ENCODE measurements around the gene CIT.
A peak's percentile ranks its signal among the peaks of the same experiment; 100 is the strongest.
"Not testable (repeated sequence)": the region's sequence is repeated elsewhere in the genome, so short reads cannot be mapped to it uniquely, and the experiment has no call there.

The CIT gene

DNA sequence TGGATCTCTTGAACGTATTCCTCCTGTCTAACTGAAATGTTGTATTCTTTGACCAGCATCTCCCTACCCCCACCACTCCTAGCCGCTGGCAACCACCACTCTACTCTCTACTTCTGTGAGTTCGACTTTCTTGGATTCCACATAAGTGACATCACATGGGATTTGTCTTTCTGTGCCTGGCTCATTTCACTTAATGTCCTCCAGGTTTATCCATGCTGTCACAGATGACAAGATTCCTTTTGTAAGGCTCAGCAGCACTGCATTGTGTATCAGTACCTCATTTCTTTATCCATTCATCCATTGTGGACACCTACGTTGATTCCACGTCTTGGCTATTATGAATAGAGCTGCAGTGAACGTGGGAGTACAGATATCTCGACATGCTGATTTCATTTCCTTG is 198.7 kb downstream of the CIT start:
- DNase-seq (ENCODE audit: low spot score), result no peak

DNA sequence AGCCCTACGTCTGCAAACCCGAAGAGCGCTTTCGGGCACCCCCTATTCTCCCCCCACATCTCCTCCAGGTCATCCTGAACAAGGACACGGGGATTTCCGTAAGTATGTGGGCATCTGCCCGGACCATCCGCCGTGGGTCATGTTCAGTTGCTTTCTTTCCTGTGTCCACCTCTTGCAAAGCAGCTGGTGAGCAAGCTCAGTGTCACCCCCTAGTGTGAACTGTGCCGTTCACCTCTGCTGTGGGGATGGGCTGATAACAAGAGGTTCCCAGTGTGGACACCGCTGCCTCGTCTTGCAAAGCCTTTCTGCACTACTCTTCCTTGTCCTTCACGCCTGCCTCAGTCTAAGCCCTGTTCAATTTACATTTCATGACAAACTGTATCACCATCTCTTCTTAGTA is 200.5 kb downstream of the CIT start:
- DNase-seq (ENCODE audit: low spot score), result no peak

DNA sequence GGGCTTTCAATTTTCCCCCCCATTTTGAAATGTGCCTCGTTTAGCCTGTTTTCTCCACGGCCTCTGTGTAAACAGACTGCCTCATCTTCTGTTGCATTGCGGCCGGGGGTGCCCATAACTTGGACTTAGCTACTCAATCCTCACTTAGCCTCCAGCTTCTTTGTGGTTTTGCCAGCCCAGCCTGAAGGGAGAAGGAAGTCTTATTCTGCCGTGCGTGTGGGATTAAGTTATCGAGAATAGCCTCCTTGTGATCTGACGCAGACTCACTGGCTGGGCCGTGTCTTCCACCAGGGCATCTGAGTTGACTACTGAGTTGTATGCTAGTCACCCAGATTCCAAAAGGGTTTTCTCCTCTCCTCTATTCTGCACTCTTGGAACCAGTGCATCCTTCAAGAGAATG is 201.1 kb downstream of the CIT start:
- no peak for DNase-seq (ENCODE audit: low spot score)

DNA sequence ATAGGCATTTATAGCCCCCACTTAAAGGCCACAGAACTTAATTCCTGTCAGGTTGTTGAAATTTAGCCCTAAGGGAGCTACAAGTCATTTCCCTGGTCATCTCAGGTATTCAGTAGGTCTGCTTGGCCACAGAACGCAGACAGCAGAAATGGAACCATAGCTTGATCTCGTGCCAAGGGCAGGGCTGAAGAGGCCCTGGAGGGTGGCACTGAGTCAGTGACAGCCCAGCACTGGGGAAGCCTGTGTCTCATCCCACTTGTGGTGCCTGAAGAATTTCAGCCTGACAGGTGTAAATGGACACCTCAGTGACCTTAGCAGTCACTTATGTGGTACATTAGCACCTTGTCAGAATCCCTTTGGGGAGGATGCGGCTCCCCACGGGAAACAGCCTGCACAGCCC is 202.6 kb downstream of the CIT start:
- no peak for DNase-seq (ENCODE audit: low spot score)

DNA sequence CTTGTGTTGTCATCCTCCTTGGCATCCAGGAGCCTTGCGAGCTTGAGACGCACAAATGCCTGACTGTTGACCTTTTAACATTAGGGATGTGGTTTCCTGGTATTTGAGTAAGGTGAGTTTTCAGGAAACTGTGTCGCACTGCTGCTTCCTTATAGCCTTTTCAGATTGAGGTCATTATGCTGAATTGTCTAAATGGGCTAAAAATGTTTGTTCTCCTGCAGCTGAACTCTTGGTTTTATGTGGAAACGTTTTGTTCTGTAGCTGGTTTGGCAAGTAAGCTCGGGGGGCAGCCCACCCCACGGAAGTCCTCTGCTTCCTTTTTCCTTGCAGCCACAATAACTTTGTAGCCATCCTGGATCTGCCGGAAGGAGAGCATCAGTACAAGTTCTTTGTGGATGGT is 203.5 kb downstream of the CIT start:
- no peak for DNase-seq (ENCODE audit: low spot score)

DNA sequence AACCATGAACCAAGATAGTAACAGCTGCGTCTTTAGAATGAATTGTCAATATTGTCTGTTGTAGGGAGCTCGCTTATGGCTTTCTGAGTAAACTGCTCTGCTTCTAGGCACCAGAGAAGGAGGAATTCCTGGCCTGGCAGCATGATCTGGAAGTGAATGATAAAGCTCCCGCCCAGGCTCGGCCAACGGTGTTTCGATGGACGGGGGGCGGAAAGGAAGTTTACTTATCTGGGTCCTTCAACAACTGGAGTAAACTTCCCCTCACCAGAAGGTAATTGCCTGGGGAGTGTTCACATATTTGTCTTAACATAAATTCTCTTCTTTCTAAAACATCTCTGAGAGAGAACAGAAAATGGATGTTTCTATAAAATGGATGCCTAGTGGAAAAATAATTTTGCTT is 204.9 kb downstream of the CIT start:
- DNase-seq (ENCODE audit: low spot score), result no peak

DNA sequence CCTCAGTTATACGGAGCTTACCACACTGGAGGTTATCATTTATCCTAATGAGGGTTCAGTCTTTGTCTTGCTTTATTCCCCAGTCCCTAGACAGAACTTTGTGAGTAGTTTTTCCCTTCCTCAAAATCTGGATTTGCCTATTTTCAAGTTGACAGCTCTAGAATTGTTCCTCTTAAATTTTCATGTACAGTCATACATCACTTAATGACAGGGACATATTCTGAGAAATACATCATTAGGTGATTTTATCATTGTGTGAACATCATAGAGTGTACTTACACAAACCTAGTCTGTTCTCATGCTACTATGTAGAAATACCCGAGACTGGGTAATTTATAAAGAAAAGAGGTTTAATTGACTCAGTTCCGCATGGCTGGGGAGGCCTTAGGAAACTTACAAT is 206.1 kb downstream of the CIT start:
- DNase-seq (ENCODE audit: low spot score), result no peak

DNA sequence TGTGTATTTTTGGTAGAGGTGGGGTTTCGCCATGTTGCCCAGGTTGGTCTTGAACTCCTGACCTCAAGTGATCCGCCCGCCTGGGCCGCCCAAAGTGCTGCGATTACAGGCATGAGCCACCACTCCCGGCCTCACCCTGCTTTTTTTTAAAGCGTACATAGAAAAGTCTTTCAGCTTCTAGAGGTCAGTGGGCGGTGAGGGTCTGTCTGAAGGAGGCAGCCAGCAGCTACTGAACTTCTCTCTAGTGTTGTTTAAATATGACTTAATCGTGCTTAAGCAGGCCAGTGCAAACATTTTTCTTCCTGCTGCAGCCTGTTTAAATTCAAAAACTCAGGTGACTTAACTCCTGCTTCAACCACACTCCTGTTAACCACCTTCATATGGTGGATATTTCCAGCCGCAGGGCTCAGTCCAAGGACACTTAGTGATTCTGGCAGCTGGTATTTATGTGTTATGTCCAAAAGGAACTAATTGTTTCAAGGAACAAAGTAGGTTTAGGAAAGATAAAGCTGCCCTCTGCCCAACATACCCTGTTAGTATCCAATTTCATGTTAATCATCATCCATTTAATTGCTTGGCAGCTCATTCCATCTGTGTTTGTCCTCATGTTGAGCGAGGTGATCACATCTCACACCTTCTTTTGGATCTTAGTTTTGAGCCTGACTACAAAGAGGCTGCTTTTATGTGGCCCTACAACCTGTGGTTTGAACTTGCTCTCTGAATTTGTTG is 207.2 kb downstream of the CIT start:
- no peak for DNase-seq (ENCODE audit: low spot score)

DNA sequence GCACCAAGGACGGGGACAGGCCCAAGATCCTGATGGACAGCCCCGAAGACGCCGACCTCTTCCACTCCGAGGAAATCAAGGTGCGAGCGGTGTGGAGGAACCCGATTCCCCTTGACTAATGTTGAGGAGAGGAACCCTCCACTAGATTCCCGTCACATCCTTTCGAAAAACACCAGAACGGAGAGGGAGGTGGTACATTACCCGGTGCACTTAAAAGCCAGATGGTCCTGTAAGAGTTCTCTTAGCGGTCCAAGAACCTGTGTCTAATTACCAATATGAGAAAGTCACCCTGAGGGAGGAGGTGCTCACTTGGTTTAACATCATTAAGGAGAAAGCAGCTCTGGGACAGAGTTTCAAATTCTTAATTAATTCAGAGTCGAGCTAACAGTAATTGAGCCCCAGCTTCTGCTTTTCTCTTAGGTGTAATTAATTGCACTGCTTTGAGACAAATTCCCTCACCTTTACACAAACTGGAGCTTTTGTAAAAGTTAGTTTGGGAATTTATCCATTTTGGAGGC is 208.7 kb downstream of the CIT start:
- DNase-seq (ENCODE audit: low spot score), result peak; percentile 42

DNA sequence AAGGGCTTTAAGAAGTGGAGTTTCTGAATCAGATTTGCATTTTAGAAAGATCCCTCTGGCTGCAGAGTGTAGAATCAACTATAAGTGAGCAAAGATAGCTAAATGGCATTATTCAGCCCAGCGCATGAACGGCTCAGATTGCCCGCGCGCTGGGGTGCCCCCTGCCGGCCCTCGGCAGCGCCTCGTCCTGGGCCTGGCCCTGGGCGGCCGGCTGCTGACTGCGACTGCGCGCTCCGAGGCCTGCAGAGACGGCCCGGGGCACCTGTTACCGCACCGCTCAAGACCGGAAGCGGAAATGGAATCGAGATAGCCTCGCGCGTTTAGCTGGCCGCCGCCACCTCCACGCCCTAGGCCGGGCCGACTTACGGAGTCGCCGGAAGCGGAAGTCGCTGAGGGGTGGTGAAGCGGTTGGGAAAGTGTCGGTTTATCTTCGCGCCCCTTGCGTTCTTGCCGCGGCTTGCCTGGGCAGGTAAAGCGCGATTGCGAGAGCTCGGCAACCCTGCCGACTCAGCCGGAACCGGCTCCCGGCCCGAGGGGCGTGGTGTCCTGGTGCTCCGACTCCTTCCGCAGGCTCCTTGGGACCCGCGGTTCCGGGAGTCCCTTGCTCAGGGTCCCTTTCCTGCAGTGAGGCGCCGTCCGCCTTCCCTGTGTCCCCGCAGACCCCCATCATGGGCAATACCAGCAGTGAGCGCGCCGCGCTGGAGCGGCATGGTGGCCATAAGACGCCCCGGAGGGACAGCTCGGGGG is 209.4 kb downstream of the CIT start, which contains the start of gene PRKAB1:
Gene PRKAB1, plus strand, starts transcription at position 557 of the 747 bp plus-strand sequence. Its CDS starts 112 bp downstream, at position 669.
- peak; percentile 98 for DNase-seq (ENCODE audit: low spot score)

DNA sequence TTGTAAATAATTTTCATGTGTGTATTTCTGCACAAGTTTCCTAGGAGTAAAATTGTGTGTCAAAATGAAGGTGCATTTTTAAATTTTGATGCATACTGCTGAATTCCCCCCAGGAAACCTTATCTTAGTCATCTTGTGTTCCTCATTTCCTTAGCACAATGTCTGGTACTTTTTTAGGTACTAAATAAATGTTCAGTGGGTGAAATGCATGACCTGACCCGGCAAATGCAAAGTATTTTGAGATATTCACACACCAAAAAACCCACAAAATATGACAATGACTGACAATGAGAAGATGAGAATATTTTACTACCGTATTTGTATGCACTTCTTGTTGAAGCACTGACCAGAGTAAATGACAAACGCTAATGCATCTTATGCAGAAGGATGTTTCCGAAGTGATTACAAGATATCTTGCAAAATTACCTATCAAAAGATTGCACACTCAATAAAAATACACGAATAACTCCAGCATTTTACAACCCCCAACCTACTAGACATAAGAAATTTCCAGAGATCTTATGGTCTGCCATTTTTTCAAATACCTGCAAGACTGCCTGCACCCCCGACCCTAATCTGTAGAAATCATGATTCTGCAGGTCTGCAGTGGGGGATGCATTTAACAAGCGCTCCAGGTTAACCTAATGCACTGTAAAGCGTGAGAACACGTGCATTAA is 210.1 kb downstream of the CIT start:
- no peak for DNase-seq (ENCODE audit: low spot score)

DNA sequence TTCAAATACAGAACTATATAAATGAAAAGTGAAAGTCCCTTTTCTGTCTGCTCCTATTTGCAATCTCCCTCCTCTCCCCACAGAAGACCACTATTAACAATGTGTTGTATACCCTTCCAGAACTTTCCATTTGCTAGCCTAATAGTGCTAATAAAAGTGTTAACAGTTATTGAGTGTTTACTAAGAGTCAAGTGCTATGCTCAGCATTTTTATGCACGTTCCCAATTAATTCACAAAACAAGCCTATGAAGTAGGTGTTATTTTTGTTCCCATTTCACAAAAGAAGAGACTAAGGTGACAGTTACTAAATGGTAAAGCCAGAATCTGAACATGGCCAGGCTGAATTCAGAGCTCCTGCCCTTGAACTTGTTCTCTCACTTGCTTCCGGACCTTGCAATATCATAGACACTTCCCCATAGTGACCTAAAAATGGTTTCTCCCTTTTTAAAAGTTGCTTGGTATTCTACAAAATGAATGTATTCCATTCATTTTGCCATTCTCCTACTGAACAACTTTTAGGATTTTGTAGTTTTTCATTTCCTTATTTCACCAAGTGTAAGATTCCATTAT is 210.8 kb downstream of the CIT start:
- DNase-seq (ENCODE audit: low spot score), result peak; percentile 34

DNA sequence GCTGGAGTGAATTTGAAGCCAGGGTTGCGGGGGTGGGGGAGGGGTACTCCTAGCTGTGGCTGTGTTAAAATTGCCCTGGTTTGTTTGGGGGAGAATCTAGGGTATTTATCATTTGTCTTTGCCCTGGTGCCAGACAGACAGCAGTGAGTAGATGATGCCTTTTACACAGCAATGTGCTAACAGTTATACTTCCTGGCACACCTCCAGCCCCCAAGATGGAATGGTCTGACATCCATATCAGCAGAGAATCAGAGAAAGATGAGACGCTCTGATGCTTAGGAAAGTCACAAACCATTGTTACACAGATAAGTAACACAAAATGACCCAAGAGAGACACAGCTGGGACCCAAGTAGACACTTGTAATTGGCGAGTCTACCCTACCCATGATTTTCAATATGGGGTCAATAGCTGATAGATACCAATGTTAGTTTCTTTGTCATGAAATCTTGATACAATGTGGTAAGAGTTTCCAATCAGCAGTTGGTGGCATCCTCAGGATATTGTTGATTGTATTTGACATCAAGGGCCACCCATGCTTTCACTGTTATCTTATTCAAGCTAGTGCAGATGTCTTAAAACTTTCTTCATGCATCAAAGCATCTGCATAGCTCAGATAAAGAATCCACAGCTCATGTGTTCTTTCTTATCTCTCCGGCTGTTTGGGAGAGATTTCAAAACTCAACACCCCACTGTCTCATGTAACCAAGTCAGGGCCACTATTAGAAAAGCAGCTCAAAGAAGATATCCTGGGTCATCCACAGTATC is 211.8 kb downstream of the CIT start:
- no peak for DNase-seq (ENCODE audit: low spot score)

DNA sequence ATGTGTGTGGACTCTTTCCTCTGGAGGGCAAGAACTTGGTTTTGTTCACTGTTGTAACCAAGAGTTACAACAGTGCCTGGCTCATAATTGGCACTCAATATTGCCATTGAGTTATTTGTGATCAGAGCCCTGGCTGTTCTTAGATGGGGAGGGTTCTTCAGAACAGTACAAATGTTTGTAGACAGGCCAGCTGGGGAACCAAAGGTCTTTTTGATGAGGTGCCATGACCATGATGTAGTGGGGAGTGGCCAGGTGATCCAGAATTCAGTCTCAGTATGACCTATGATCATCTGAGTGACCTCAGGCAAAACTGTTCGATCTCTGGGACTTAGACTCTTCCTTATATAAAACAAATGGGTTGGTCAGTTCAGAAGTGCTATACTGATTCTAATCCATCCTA is 212.5 kb downstream of the CIT start:
- DNase-seq (ENCODE audit: low spot score), result no peak

DNA sequence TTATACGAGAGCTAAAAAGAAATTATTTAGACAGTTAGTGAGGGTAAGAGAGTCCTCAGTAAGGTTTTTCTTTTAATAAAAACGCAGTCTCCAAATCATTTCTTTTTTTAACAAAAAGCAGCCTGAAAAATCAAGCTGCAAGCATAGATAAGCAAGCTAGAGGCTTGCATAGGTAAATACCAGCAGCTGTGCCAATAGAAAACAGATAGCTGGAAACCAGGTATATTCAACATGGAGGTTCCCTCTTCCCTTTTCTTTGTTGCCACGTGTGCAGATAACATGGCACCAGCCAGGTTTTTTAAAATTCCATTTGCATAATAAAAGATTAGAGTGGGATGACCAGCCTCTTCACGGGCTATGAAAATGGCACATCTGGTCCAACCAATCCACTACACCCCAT is 215.2 kb downstream of the CIT start:
- no peak for DNase-seq (ENCODE audit: low spot score)

DNA sequence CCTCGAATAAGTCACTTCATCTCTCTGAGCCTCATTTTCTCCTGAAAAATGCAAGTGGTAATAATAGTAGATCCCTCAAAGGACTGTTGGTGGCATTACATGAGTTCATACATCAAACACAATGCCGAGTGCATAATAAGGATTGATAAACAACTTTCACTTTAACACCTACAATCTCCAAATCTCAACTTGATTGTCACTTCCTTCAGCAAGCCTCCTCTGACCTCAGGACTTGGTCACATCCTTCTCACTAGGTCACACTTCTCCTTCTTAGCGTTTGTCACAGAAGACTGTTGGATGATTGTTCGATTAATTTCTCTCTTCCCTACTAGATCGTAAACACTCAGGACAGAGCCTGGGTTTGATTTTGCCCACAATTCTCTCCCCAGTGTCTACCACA is 217.0 kb downstream of the CIT start:
- DNase-seq (ENCODE audit: low spot score), result no peak

DNA sequence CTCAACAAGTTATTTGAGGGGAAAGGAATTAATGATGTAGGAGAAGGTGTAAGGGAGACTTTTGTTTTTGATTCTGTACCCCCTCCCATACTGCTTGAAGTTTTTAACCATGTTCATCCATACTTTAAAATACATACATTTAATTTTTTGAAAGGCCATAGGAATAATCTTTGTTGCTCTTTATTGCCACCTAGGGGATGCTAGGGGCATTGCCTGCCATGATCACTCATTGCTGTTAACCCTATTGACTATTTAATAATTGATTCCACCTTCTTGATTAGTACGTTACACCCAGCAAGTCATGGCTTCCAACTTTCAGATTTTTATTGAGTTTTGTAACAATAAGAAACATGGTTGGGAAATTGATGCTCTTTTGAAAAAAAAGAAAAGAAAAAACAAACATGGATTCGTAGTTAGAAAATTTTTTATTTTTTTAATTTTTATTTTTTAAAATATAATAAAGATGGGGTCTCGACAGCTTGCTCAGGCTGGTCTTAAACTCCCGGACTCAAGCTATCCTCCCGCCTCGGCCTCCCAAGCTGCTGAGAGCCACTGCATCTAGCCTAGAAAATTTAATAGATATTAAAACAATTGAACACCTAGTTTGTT is 217.7 kb downstream of the CIT start:
- DNase-seq (ENCODE audit: low spot score), result peak; percentile 69

DNA sequence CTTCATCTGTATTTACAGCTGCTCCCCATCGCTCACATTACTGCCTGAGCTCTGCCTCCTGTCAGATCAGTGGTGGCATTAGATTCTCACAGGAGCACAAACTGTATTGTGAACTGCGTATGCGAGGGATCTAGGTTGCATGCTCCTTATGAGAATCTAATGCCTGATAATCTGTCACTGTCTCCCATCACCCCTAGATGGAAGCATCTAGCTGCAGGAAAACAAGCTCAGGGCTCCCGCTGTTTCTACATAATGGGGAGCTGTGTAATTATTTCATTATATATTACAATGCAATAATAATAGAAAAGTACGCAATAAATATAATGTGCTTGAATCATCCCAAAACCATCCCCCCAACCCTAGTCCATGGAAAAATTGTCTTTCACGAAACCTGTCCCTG is 219.0 kb downstream of the CIT start:
- DNase-seq (ENCODE audit: low spot score), result not testable (repeated sequence)

DNA sequence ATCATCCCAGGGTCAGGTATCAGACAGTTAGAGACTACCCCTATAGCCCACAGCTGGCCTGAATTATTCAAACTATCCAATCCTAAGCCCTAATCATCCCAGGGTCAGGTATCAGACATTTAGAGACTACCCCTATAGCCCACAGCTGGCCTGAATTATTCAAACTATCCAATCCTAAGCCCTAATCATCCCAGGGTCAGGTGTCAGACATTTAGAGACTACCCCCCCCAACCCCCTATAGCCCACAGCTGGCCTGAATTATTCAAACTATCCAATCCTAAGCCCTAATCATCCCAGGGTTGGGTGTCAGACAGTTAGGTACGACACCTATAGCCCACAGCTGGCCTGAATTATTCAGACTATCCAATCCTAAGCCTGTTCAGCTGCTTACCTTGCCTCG is 220.1 kb downstream of the CIT start:
- DNase-seq (ENCODE audit: low spot score), result not testable (repeated sequence)

DNA sequence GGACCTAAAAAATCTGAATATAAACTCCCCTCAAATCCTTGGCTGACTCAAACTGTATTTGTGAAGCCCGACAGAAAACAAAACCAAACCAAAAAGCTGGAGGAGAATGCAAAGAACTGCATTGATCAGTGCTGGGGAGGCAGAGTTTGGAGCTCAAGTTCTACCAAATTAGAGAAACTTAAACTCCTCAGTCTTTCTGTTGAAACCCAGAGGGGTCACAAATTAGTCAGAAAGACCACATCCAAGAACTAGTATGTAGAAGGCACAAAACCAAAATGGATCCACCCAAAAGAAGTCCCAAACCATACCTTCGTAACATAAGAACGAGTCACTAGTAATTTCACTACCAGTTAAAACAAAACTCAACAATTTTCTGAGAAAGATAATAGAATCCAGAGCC is 224.5 kb downstream of the CIT start:
- no peak for DNase-seq (ENCODE audit: low spot score)

DNA sequence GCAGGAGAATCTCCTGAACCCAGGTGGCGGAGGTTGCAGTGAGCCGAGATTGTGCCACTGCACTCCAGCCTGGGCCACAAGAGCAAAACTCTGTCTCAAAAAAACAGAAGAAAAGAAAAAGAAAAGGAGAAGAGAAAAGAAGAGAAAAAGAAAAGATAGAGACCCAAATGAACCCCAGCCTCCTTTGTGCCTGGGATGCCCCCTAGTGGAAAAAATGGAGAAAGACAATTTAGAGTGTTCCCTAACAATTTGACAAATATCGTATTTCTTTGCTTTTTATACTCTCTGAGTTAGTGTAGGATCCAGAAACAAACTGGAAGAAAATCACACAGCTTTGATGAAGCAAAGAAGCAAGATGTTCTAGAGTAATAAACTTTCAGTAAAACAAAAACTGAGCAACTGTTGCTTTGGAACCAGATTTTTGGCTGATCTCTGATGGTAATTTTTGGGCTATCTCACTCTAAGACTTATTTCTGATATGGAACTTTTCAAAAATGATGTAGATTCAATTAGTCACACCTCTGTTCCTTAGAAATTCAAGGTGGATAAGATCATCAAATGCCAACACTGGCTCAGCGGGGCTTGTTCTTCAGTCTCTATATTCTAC is 227.8 kb downstream of the CIT start:
- peak; percentile 57 for DNase-seq (ENCODE audit: low spot score)

Measured in NAMALWA (cell line).